ENCODE measurements around the gene VPS8.

DNA sequence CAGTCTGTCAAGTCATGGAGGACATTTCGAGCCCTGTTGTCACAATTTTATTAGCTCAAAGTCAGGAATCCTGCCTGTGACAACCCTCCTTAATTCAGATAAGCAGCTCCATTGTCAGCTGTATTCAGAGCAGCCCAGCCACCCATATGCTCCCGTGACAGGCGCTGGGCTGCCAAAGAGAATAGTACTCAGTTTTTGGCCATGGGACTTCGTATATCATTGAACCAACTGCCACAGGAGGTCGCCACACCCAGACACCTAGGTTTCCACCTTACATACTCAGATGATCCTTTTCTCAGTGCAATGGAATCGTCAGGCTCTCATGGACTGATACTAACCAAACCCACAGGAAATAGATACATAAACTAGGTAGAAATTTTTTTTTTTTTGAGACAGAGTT, 240.7 kb downstream of the VPS8 start:
- TF ChIP-seq CTCF (IDR thresholded peaks at IDR 0.05; ENCODE audit: insufficient read depth, low read length) (no peak), POLR2AphosphoS5 (IDR thresholded peaks at IDR 0.05; ENCODE audit: low read depth) (no peak)
